HCT116 (cell line): Measurements from ENCODE around the gene RANBP10. TPM values are rescaled to one million over a fixed set of nuclear protein-coding genes. Genes with fewer than 3 reads are reported as not detected.

Experiments
- ATAC-seq: fragments of 200-7000 bp; cut with Tn5 transposase; 2 replicates; pipeline ENCODE4 v1.9.1; 2020; ENCODE audit warnings: mild to moderate bottlenecking, moderate library complexity
- BruUV-seq: library from RNA; stranded (reverse); fragments of 400-500 nt; replicated peaks from 2 replicates; lab custom pipeline; 2021; lab: Mats Ljungman, UMichigan
- CTCF ChIA-PET: fragments of 300-600 bp; sonication (Branson Sonifier 250); formaldehyde crosslinking; loops from one replicate; lab custom pipeline; 2021; ENCODE audit warnings: antibody characterized with exemption; lab: Charles Lee
- POLR2A ChIA-PET: fragments of 300-600, 350-600 bp; sonication (Branson Sonifier 250); formaldehyde crosslinking; loops from one replicate; lab custom pipeline; 2021; ENCODE audit warnings: antibody characterized with exemption; lab: Charles Lee
- RAD21 ChIA-PET, 2 experiments: fragments of 300-600 bp; sonication (Branson Sonifier 250); formaldehyde crosslinking; loops; one replicate each; lab custom pipeline; 2023; ENCODE audit warnings: low total read pairs in 2 of 2; ENCODE audit not compliant: uncharacterized antibody in 2 of 2, unreplicated experiment in 2 of 2, low non-redundant PET in 1 of 2; lab: Charles Lee
- DNase-seq: peaks from one replicate; pipeline ENCODE4 v3.0.0-alpha.2; 2010; ENCODE audit warnings: low read depth, low spot score
- H2AFZ ChIP-seq: fragments of 200-600 bp; shearing (Covaris generic), sonication (generic); 2 replicates; pipeline ENCODE4 v1.6.1; 2017; ENCODE audit warnings: low read depth, mixed run types, mixed read lengths, antibody characterized with exemption, low read length; ENCODE audit not compliant: poor library complexity, severe bottlenecking
- H3K27ac ChIP-seq: 2 replicates; pipeline ENCODE4 v1.5.1; 2012; ENCODE audit warnings: low read depth, low read length
- H3K27me3 ChIP-seq: fragments of 200-600 bp; sonication (generic); 2 replicates; pipeline ENCODE4 v1.6.1; 2016; ENCODE audit warnings: mixed run types, low read length, mixed read lengths; ENCODE audit not compliant: insufficient read depth
- H3K36me3 ChIP-seq, 2 experiments: fragments of 200-500 bp in 1 of 2; fragments of 200-600 bp in 1 of 2; sonication (Bioruptor generic) in 1 of 2; sonication (generic) in 1 of 2; 2 replicates each; pipeline versions ENCODE4 v1.5.1 to v1.6.1; 2014 to 2016; ENCODE audit warnings: low read length in 2 of 2, inconsistent platforms in 1 of 2, mixed read lengths in 1 of 2, mixed run types in 1 of 2; ENCODE audit not compliant: insufficient read depth in 2 of 2, control insufficient read depth in 1 of 2
- H3K4me1 ChIP-seq, 2 experiments: fragments of 200-600 bp in 1 of 2; sonication (generic) in 1 of 2; 2 replicates each; pipeline versions ENCODE4 v1.5.1 to v1.6.1; 2012 to 2017; ENCODE audit warnings: low read length in 2 of 2, inconsistent platforms in 1 of 2, mild to moderate bottlenecking in 1 of 2, mixed read lengths in 1 of 2, mixed run types in 1 of 2, moderate library complexity in 1 of 2; ENCODE audit not compliant: insufficient read depth in 2 of 2, control insufficient read depth in 1 of 2
- H3K4me2 ChIP-seq: fragments of 200-600 bp; sonication (generic); 2 replicates; pipeline ENCODE4 v1.6.1; 2017; ENCODE audit warnings: mixed run types, low read length, mixed read lengths
- H3K4me3 ChIP-seq, 2 experiments: fragments of 200-600 bp in 1 of 2; sonication (generic) in 1 of 2; replicated peaks in 1 of 2; 2 replicates each; pipeline ENCODE4 v1.5.1; 2011 to 2016; ENCODE audit warnings: low read length in 2 of 2, control low read depth in 1 of 2, low read depth in 1 of 2, mild to moderate bottlenecking in 1 of 2, mixed read lengths in 1 of 2, mixed run types in 1 of 2
- H3K79me2 ChIP-seq: fragments of 200-600 bp; sonication (generic); 2 replicates; pipeline ENCODE4 v1.6.1; 2017; ENCODE audit warnings: mild to moderate bottlenecking, mixed run types, low read length, moderate library complexity, mixed read lengths; ENCODE audit not compliant: insufficient read depth
- H3K9ac ChIP-seq: fragments of 200-600 bp; sonication (generic); 2 replicates; pipeline ENCODE4 v1.6.1; 2016; ENCODE audit warnings: low read length, mixed read lengths
- H3K9me2 ChIP-seq: fragments of 200-600 bp; sonication (generic), shearing (Covaris generic); 2 replicates; pipeline ENCODE4 v1.6.1; 2017; ENCODE audit warnings: mixed run types, mild to moderate bottlenecking, moderate library complexity; ENCODE audit not compliant: insufficient read depth
- H3K9me3 ChIP-seq, 2 experiments: fragments of 200-500 bp in 1 of 2; fragments of 200-600 bp in 1 of 2; sonication (Bioruptor generic) in 1 of 2; sonication (generic) in 1 of 2; 2 replicates each; pipeline ENCODE4 v1.6.1; 2014 to 2017; ENCODE audit warnings: low read length in 2 of 2, mixed read lengths in 2 of 2, inconsistent platforms in 1 of 2, low read depth in 1 of 2, mild to moderate bottlenecking in 1 of 2, mixed run types in 1 of 2, moderate library complexity in 1 of 2; ENCODE audit not compliant: control insufficient read depth in 1 of 2, insufficient read depth in 1 of 2
- H4K20me1 ChIP-seq: fragments of 200-600 bp; sonication (generic), shearing (Covaris generic); 2 replicates; pipeline ENCODE4 v1.6.1; 2017; ENCODE audit warnings: mixed run types, mild to moderate bottlenecking, moderate library complexity; ENCODE audit not compliant: insufficient read depth
- CBX3 ChIP-seq: IDR thresholded peaks from 2 replicates; pipeline ENCODE4 v1.6.1; 2012; ENCODE audit warnings: low read depth
- CEBPB ChIP-seq: IDR thresholded peaks from 2 replicates; pipeline ENCODE4 v1.6.1; 2012; ENCODE audit warnings: low read depth
- EGR1 ChIP-seq: IDR thresholded peaks from 2 replicates; pipeline ENCODE4 v1.6.1; 2012; ENCODE audit warnings: low read depth
- EZH2phosphoT487 ChIP-seq: fragments of 200-600 bp; IDR thresholded peaks from 2 replicates; pipeline ENCODE4 v1.6.1; 2018; ENCODE audit warnings: antibody characterized with exemption, borderline replicate concordance
- FOSL1 ChIP-seq: IDR thresholded peaks from 2 replicates; pipeline ENCODE4 v1.6.1; 2012; ENCODE audit warnings: low read depth
- JUND ChIP-seq: IDR thresholded peaks from 2 replicates; pipeline ENCODE4 v1.6.1; 2012
- POLR2AphosphoS5 ChIP-seq: IDR thresholded peaks from 2 replicates; pipeline ENCODE4 v1.6.1; 2011; ENCODE audit warnings: mild to moderate bottlenecking, low read depth, low read length, moderate library complexity
- SIN3A ChIP-seq: IDR thresholded peaks from 2 replicates; pipeline ENCODE4 v1.6.1; 2012; ENCODE audit warnings: low read depth
- SP1 ChIP-seq: IDR thresholded peaks from 2 replicates; pipeline ENCODE4 v1.6.1; 2012; ENCODE audit warnings: low read depth
- SRF ChIP-seq: IDR thresholded peaks from 2 replicates; pipeline ENCODE4 v1.6.1; 2012; ENCODE audit warnings: low read depth
- TCF7L2 ChIP-seq: IDR thresholded peaks from 2 replicates; pipeline ENCODE4 v1.7.0; 2011; ENCODE audit warnings: borderline replicate concordance, inconsistent platforms; ENCODE audit not compliant: insufficient read depth, insufficient read length; ENCODE audit errors: extremely low read depth
- YY1 ChIP-seq: IDR thresholded peaks from 2 replicates; pipeline ENCODE4 v1.6.1; 2011; ENCODE audit warnings: low read length, low read depth, moderate library complexity, mild to moderate bottlenecking; ENCODE audit not compliant: insufficient replicate concordance; ENCODE audit errors: extremely low read depth
- ZFX ChIP-seq: fragments of 450-650 bp; IDR thresholded peaks from 2 replicates; pipeline ENCODE4 v1.6.1; 2017
- intact Hi-C: fragments of 100-400 bp; cut with micrococcal nuclease; formaldehyde crosslinking; loops from 2 replicates; pipeline ENCODE4 v1.10.0; 2022
- total RNA-seq: library from RNA; stranded (reverse); gene quantifications from one replicate; pipeline ENCODE4 v1.2.1, GENCODE V29; 2021; ENCODE audit not compliant: unreplicated experiment
- TF ChIP-seq, protein P1 (sequence below), 3 experiments: fragments of 200-600 bp in 1 of 3; sonication (generic) in 1 of 3; IDR thresholded peaks in 2 of 3; conservative IDR thresholded peaks in 1 of 3; 2 replicates each; pipeline ENCODE4 v1.5.1; 2012 to 2017; ENCODE audit warnings: low read depth in 2 of 3, low read length in 2 of 3, antibody characterized with exemption in 1 of 3, borderline replicate concordance in 1 of 3, control low read depth in 1 of 3, mild to moderate bottlenecking in 1 of 3, mixed read lengths in 1 of 3, mixed run types in 1 of 3, moderate library complexity in 1 of 3; ENCODE audit not compliant: insufficient read depth in 1 of 3
- TF ChIP-seq, protein P2 (sequence below): IDR thresholded peaks from 2 replicates; pipeline ENCODE4 v1.6.1; 2012
- TF ChIP-seq, protein P3 (sequence below): IDR thresholded peaks from 2 replicates; pipeline ENCODE4 v1.6.1; 2012
- TF ChIP-seq, protein P4 (sequence below): IDR thresholded peaks from 2 replicates; pipeline ENCODE4 v1.6.1; 2012; ENCODE audit warnings: low read depth
- TF ChIP-seq, protein P5 (sequence below): IDR thresholded peaks from 2 replicates; pipeline ENCODE4 v1.6.1; 2011; ENCODE audit warnings: mild to moderate bottlenecking, low read length, moderate library complexity; ENCODE audit not compliant: insufficient replicate concordance; ENCODE audit errors: extremely low read depth

RANBP10 gene
- total RNA-seq, 1 experiment from 2014 or later: 16.9 TPM

DNA sequence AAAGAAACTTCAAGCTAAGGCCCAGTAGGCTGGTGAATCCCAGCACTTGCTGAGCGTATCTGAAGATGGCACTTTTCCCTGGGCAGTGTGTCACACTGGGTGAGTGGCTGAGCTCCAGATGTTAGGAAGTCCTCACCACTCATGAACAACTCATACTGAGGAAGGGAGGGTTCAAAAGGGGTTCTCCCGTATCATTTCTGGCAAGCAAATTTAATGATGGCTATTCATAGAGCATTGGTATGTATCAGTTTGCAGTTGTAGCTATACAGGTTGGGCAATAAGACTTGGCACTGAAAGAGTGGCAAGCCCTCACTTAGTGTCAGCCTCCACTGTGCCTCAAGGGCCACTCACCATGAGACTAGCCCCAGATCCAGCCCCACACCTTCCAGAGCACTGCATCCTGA lies 98.0 kb downstream of the RANBP10 start:
- CTCF ChIA-PET: interaction anchor here (0.6 kb wide), 1 partner anchor 157 kb away, joined by 3 read pairs; no protein-coding TSS in a partner anchor

More for the DNA sequence above, 98.0 kb downstream of the RANBP10 start:
- H3K9me2 ChIP-seq: no peaks in the 10 kb centered on the region
- intact Hi-C loops: no loop called here
- H3K27ac ChIP-seq: no peak overlapping the region
- no peaks in the 10 kb centered on the region for H3K27me3 ChIP-seq
- no peak overlapping the region for H3K4me2 ChIP-seq
- ATAC-seq (no peak), DNase-seq (no peak)
- peaks cover 62% of the 10 kb centered on the region for H3K79me2 ChIP-seq
- TF ChIP-seq, protein P1, sequence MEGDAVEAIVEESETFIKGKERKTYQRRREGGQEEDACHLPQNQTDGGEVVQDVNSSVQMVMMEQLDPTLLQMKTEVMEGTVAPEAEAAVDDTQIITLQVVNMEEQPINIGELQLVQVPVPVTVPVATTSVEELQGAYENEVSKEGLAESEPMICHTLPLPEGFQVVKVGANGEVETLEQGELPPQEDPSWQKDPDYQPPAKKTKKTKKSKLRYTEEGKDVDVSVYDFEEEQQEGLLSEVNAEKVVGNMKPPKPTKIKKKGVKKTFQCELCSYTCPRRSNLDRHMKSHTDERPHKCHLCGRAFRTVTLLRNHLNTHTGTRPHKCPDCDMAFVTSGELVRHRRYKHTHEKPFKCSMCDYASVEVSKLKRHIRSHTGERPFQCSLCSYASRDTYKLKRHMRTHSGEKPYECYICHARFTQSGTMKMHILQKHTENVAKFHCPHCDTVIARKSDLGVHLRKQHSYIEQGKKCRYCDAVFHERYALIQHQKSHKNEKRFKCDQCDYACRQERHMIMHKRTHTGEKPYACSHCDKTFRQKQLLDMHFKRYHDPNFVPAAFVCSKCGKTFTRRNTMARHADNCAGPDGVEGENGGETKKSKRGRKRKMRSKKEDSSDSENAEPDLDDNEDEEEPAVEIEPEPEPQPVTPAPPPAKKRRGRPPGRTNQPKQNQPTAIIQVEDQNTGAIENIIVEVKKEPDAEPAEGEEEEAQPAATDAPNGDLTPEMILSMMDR (IDR thresholded peaks at IDR 0.05 in 2 of 3, conservative IDR thresholded peaks at IDR 0.05 in 1 of 3; ENCODE audit: borderline replicate concordance in 1 of 3, insufficient read depth in 1 of 3, low read depth in 2 of 3, low read length in 2 of 3): no peak
- TF ChIP-seq FOSL1 (no peak), SIN3A (no peak), YY1 (no peak), TCF7L2 (no peak), EZH2phosphoT487 (no peak), ZFX (no peak), CBX3 (no peak), POLR2AphosphoS5 (no peak), SP1 (no peak), SRF (no peak), EGR1 (no peak), CEBPB (no peak), JUND (no peak)
- TF ChIP-seq, protein P2, sequence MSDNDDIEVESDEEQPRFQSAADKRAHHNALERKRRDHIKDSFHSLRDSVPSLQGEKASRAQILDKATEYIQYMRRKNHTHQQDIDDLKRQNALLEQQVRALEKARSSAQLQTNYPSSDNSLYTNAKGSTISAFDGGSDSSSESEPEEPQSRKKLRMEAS: no peak
- TF ChIP-seq, protein P3, sequence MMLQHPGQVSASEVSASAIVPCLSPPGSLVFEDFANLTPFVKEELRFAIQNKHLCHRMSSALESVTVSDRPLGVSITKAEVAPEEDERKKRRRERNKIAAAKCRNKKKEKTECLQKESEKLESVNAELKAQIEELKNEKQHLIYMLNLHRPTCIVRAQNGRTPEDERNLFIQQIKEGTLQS: no peak
- TF ChIP-seq, protein P4, sequence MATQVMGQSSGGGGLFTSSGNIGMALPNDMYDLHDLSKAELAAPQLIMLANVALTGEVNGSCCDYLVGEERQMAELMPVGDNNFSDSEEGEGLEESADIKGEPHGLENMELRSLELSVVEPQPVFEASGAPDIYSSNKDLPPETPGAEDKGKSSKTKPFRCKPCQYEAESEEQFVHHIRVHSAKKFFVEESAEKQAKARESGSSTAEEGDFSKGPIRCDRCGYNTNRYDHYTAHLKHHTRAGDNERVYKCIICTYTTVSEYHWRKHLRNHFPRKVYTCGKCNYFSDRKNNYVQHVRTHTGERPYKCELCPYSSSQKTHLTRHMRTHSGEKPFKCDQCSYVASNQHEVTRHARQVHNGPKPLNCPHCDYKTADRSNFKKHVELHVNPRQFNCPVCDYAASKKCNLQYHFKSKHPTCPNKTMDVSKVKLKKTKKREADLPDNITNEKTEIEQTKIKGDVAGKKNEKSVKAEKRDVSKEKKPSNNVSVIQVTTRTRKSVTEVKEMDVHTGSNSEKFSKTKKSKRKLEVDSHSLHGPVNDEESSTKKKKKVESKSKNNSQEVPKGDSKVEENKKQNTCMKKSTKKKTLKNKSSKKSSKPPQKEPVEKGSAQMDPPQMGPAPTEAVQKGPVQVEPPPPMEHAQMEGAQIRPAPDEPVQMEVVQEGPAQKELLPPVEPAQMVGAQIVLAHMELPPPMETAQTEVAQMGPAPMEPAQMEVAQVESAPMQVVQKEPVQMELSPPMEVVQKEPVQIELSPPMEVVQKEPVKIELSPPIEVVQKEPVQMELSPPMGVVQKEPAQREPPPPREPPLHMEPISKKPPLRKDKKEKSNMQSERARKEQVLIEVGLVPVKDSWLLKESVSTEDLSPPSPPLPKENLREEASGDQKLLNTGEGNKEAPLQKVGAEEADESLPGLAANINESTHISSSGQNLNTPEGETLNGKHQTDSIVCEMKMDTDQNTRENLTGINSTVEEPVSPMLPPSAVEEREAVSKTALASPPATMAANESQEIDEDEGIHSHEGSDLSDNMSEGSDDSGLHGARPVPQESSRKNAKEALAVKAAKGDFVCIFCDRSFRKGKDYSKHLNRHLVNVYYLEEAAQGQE: no peak
- TF ChIP-seq, protein P5, sequence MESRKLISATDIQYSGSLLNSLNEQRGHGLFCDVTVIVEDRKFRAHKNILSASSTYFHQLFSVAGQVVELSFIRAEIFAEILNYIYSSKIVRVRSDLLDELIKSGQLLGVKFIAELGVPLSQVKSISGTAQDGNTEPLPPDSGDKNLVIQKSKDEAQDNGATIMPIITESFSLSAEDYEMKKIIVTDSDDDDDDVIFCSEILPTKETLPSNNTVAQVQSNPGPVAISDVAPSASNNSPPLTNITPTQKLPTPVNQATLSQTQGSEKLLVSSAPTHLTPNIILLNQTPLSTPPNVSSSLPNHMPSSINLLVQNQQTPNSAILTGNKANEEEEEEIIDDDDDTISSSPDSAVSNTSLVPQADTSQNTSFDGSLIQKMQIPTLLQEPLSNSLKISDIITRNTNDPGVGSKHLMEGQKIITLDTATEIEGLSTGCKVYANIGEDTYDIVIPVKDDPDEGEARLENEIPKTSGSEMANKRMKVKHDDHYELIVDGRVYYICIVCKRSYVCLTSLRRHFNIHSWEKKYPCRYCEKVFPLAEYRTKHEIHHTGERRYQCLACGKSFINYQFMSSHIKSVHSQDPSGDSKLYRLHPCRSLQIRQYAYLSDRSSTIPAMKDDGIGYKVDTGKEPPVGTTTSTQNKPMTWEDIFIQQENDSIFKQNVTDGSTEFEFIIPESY: no peak
- ChIA-PET POLR2A (no interaction called here), RAD21 (no interaction called here)
- no peak overlapping the region for H2AFZ ChIP-seq
- H3K9ac ChIP-seq: no peak overlapping the region
- no peaks in the 10 kb centered on the region for H3K9me3 ChIP-seq
- H3K4me1 ChIP-seq: no peaks in the 10 kb centered on the region
- 0 out of 2 replicates have a peak, but pooled peaks cover 3% of the 10 kb centered on the region for H4K20me1 ChIP-seq
- H3K36me3 ChIP-seq: no peaks in the 10 kb centered on the region
- BruUV-seq: no TSS peak
- H3K4me3 ChIP-seq: no peak overlapping the region
